GM19452 (cell line): ENCODE results near the gene KRTAP10-8.
"Not testable (repeated sequence)": the region's sequence is repeated elsewhere in the genome, so short reads cannot be mapped to it uniquely, and the experiment has no call there.

ENCODE experiments used
- ATAC-seq: cut with Tn5 transposase; IDR thresholded peaks from one replicate; pipeline ENCODE4 v1.9.1; 2021; ENCODE audit not compliant: unreplicated experiment

Gene KRTAP10-8

DNA sequence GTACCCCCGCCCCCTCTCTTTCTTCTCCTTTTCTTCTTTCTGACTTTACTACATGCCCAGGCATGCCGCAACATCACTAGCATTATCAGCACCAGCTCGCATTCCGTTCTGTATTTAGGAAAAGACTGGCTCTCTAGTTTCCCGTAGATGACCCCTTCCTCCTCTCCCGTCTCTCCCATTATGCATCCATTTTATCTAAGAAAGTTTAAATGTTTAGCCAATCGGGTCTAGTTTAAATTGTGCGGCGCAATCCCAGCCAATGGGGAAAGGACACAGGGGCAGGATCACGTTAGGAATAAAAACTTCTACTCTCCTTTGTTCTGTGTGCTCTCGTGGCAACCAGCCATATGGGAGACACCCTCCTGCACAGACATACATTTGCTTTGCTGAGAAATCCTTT lies 13.8 kb upstream of the KRTAP10-8 start:
- ATAC-seq = no peak

DNA sequence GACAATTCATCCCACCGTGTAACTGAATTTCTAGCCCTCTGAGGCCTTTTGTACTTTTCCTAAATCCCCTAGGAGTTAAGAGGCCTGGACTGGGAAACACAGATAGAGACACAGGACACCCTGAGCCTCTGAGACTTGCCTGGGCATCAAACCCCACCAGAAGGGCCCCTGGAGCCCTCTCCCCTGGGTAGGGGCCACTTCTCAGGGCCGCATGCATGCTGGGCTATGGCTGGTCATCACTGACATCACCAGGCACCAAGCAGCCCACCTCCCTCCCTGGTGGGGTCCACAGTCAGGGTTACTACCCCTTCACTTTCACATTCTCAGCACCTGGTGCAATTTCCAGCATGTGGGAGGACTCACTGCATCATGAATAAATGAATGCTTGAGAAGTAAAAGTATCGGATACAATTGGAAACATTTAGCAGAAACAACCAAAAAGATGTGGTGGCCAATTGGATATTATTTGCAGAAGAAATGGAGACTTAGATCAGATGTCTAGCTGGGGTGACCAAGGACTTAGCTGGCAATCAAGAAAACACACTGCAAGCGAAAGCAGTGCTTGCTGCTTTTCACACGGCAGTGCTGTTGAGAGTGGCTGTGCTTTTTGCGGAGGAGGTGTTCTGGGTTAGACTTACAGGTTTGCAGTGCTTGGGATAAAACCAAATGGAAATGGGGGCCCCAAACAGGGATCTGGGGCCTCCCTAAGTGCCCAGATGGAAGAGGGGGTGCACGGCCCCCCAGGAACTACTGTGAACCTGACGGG lies 12.4 kb upstream of the KRTAP10-8 start:
- ATAC-seq = no peak

GRCh38 chr21:44600118-44600978 lies 11.5 kb upstream of the KRTAP10-8 start, which contains the start of gene KRTAP10-7:
TSS of gene KRTAP10-7 (plus strand) at chr21:44600597. CDS start at chr21:44600622, 25 bp downstream.
- ATAC-seq = not testable (repeated sequence)

DNA sequence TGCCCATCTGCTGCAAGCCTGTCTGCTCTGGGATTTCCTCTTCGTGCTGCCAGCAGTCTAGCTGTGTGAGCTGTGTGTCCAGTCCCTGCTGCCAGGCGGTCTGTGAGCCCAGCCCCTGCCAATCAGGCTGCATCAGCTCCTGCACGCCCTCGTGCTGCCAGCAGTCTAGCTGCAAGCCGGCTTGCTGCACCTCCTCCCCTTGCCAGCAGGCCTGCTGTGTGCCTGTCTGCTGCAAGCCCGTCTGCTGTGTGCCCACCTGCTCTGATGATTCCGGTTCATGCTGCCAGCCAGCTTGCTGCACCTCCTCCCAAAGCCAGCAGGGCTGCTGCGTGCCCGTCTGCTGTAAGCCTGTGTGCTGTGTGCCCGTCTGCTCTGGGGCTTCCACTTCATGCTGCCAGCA lies 10.8 kb upstream of the KRTAP10-8 start:
- not testable (repeated sequence) for ATAC-seq

DNA sequence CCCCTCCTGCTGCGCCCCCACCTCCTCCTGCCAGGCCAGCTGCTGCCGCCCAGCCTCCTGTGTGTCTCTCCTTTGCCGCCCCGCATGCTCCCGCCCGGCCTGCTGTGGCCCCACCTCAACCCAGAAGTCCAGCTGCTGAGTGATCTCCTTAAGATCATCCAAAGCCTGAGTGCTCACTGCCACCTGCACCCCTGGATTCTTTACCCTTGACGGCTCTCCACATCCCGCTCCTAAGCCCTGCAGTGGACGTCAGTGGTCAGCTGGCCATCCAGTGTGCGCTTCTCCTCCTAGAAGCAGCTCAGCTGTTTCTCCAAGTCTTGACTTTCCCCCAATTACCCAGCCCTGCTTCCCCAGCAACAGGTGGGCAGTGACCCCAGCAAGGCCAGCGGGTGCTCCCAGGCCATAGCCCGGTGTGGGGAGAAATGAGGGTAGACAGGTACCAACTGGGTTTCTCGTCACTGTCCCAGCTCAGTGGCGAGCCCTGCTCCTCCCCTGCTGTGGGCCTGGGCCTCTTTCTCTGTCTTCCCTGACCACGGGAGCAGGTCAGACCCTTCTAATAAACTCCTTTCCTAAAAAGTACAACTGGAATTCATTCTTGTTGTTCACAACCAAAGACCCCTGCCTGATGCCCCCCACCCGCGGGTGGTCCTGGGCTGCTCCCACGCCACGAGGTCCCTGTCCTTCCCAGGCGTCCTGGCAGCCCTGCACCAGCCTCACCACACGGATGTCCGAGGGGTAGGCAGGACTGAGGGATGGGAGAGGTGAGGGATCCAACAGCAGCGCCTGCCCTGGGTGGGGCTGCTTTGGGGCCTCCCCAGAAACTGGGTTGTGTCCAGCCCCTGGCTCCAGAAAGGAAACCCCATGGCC lies 10.1 kb upstream of the KRTAP10-8 start:
- ATAC-seq = no peak

- no peak for ATAC-seq
Observed at GRCh38 chr21:44602463-44602850, 9.4 kb upstream of the KRTAP10-8 start.

DNA sequence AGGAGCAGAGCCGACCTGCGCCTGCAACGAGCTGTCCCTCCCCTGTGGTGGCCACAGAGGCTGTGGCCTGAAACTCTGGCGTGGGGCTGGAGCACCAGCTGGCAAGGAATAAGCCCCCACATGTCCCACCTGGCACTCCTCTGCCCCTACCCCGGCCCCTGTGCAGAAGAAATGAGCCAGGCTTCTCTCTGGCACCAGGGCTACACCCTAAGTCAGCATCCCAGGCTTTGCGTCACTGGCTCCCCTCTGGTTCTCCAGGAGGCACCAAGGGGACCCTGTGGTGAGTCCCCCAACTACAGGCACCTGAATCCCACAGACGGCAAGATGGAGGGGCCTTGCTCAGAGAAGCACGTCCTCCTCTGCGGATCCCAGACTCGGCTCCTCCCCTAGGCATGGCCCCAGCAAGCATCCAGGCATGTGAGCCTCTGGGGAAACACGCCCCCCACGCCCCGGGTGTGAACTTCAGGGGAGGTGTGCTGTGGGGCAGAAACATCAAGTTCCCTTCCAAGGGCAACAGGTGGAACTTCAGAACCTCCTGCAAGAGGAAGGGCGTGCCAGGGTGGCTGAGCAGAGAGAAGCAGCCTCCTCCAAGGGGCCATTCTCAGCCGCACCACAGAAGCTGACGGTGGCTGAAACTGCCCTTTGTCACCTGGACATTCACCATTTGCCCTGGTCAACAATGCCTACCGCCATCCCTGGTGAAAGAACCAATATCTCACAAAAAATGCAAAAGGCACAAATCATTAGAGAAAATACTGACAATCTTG lies 8.6 kb upstream of the KRTAP10-8 start:
- ATAC-seq = no peak

DNA sequence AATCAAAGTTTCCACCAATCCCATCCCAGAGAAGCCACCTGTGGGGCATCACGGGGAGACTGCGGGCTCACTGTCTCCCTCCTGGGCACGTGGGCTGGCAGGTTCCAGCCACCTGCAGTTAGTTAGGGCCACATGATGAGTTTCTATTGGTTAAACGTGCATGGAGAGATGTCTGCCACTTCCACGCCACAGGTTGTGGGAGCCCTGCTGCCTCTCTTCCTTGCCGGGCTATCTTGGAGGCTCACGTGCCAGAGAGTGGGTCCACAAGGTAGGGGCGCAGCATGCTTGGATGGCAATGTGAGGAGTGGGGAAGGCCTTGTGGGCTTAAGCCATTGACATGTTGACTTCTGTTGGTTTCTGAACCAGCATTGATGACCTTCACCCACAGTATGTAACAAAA lies 8.0 kb upstream of the KRTAP10-8 start:
- ATAC-seq = no peak

GRCh38 chr21:44606495-44606894 lies 5.4 kb upstream of the KRTAP10-8 start:
- ATAC-seq = no peak

DNA sequence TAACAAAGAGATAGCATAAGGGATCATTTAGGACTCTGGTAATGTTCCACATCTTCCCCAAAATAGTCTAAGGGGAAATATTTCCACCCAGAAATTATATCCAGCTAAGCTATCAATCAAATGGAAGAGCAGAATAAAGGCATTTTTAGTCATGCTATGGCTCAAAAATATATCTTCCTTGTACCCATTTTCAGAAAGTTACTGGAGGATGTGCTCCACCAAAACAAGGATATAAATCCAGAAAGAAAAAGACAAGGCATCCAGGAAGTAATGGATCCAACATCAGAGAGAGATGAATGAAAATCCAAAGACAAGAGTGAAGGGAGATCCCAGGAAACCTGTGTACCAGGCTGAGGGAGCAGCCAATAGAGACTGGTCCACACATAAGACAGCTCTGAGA lies 2.7 kb upstream of the KRTAP10-8 start:
- ATAC-seq = no peak

DNA sequence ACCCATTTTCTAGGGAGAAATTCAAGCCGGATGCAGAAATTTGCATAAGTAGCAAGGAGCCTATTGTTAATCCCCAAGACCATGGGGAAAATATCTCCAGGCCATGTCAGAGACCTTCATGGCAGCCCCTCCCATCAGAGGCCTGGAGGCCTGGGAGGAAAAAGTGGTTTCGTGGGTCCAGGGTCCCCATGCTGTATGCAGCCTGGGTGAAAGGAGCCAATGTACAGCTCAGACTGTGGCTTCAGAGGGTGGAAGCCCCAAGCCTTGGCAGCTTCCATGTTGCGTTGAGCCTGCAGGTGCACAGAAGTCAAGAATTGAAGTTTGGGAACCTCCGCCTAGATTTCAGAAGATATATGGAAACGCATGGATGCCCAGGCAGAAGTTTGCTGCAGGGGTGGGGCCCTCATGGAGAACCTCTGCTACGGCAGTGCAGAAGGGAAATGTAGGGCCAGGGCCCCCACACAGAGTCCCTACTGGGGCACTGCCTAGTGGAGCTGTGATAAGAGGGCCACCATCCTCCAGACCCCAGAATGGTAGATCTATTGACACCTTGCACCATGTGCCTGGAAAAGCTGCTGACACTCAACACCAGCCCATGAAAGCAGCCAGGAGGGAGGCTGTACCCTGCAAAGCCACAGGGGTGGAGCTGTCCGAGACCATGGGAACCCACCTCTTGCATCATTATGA lies 1.6 kb upstream of the KRTAP10-8 start:
- not testable (repeated sequence) for ATAC-seq

DNA sequence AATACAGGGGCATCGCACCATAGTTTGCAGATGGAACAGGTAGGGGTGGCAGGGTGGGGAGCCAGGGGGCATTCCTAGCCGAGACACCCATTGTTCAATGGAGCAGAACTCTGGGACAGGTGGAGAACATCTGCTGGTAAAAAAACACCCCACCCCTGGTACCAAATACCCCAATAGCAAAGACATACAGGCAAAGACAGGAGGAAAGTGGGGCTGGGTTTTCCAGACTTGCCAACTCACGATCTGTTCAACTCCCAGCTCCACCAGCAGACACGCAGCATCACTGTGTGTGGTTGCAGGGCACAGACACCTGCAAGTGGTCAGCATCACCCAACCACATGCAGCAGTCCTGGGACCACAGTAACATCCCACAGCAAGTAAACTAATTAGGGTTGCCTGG lies 328 bp upstream of the KRTAP10-8 start:
- ATAC-seq = no peak

DNA sequence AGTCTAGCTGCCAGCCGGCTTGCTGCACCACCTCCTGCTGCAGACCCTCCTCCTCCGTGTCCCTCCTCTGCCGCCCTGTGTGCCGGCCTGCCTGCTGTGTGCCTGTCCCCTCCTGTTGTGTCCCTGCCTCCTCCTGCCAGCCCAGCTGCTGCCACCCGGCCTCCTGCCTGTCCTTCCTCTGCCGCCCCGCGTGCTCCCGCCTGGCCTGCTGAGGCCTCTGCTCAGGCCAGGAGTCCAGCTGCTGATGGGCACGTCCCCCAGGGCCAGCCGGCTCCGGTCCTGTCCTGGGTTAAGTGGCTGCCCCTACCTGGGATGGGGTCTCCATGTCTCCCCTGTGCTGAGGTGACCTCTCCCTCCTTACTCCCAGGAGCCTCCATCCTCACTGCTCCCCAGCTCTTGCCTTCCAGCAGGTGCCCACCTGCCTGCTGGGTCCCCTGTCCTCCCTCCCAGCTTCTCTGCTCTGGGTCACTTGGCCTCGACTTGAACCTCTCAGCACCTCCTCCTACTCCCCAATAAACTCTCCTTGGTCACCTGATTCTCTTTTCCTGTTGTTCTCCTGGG lies 870 bp downstream of the KRTAP10-8 start:
- no peak for ATAC-seq

DNA sequence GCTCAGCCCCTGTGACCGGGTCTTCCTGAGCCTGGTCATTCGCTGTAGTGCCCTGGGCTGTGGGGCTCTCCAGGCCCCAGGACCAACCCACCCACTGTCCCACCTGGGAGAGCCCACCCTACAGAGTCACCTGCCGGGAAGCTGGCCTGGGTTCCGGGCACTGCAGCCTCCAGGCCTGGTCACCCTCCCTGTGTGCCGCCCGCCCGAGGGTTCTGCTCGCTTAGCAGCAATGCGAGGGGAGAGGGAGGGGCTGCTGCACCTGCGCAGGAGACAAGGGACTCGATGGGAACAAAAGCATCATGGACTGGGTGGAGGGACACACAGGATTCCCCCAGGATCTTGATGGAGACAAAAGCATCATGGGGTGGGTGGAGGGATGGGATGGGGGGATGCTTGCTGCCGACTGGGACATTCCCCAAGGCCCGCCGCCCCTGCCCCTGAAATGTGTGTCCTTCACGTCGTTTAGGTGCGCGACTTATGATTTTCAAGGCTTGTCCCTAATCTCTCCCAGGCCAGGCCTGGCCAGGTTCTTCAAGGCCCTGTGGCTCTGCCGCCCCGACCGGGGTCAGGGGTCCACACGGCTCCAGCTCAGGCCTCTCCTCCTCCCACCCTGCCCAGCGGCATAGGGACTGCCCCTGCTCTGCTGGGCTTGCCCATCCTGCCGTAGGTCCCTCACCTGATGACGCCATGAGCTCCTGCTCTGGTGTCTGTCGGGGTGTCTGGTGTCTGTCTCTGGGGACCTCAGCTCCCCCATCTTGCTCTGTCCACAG lies 1.7 kb downstream of the KRTAP10-8 start:
- ATAC-seq = no peak

- no peak for ATAC-seq
Observed at GRCh38 chr21:44614161-44614631, 2.3 kb downstream of the KRTAP10-8 start.

DNA sequence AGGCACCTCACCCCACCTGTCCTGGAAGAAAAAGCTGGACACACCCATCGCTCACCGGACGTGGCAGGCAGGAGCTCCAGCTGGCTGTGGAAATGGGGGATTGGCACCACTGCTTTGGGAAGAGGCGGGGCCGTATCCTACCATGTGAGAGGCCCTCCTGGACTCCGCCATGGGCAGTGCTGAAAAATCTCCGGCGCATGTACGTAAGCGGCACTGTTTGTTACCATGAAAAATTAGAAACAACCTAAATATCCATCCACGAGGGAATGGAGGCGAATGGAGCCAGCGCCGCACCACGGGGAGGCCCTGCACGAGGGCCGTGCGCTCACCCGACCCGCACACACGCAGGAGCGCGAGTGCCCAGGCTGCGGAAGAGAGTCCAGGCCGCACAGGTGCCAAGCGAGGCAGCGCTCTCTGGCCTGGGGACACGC lies 3.1 kb downstream of the KRTAP10-8 start:
- no peak for ATAC-seq

DNA sequence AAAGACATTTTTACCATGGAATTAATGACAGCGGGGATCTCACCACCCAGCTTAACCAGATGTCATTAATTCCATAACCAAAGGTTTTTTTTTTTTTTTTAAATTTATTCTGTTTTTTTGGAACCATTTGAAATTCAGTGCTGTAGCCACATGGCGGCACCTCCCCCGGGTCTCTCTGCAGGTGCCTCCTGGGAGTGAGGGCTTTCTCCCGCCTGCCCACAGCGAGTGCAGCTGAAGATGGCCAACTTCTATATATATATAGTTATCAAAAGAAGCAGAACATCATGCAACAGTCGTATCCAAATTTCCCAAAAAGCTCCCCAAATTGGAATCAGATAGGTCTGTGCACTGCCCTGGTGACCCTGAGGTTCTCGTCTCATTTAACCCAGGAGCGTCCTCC lies 3.6 kb downstream of the KRTAP10-8 start:
- no peak for ATAC-seq

DNA sequence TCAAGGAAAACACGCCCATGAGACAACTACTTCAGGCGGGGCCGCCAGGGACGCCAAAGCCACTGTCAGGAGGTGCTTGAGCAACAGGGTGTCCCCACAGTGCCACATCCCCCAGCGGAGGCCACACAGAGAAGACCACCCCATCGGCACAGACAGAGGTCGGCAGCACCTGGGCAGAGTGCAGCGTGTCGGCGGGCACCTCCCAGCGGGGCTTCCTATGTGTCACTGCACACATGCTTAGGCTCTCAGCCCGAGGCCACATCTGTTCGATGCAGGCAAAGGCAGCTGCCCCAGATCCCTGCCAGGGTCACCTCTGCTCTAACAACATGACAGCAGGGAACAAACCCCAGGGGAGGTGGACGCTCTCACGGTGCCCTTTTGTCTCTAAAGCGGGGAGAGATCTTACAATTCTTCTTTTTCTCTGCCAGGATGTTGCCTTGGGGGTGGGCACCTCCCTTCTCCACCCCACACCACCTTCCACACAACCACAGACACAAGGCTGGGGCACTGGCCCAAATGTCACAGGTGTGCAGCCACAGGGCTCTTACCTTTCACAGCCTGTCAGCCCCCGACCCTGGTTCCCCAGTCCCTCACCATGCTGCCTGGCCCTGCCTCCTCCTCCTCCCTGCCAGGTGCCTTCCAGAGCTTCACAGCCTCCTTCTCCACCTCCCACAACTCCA lies 4.2 kb downstream of the KRTAP10-8 start:
- no peak for ATAC-seq
